Fibroblast of lung (primary cell): Measurements from ENCODE around the gene TANC1.

Experiments
- EZH2 ChIP-seq: IDR thresholded peaks from 2 replicates; pipeline ENCODE4 v1.5.1; 2012; ENCODE audit warnings: low read length, control low read depth, mild to moderate bottlenecking; ENCODE audit errors: missing control alignments
- TF ChIP-seq, protein P1 (sequence below), 2 donors: IDR thresholded peaks in 1 of 2; conservative IDR thresholded peaks in 1 of 2; 1 replicate in 1 of 2; 2 replicates in 1 of 2; pipeline ENCODE4 v1.5.1; 2011 to 2012; ENCODE audit warnings: low read length in 2 of 2, control low read depth in 1 of 2, inconsistent platforms in 1 of 2, low read depth in 1 of 2, mild to moderate bottlenecking in 1 of 2

DNA sequence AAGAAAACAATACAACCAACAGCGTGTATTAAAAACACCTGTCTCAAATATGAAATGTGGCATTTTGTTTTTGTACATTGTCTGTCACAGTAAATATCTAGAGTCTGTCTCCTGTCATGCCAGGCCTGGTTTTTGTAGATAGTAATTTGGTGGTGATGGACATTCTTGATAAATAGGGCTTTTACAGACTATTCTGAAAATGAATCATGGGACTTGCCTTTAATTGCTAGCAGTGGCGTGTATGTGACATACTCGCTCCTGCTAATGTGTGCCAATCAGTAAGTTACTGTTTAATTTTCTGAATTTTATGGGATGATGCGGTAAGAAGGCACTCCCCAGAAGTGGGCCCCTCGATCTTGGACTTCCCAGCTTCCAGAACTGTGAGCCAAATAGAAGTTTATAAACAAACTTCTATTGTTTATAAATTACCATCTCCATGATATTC lies 83.7 kb downstream of the TANC1 start:
- TF ChIP-seq, protein P1, sequence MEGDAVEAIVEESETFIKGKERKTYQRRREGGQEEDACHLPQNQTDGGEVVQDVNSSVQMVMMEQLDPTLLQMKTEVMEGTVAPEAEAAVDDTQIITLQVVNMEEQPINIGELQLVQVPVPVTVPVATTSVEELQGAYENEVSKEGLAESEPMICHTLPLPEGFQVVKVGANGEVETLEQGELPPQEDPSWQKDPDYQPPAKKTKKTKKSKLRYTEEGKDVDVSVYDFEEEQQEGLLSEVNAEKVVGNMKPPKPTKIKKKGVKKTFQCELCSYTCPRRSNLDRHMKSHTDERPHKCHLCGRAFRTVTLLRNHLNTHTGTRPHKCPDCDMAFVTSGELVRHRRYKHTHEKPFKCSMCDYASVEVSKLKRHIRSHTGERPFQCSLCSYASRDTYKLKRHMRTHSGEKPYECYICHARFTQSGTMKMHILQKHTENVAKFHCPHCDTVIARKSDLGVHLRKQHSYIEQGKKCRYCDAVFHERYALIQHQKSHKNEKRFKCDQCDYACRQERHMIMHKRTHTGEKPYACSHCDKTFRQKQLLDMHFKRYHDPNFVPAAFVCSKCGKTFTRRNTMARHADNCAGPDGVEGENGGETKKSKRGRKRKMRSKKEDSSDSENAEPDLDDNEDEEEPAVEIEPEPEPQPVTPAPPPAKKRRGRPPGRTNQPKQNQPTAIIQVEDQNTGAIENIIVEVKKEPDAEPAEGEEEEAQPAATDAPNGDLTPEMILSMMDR (conservative IDR thresholded peaks at IDR 0.05 in 1 of 2, IDR thresholded peaks at IDR 0.05 in 1 of 2; ENCODE audit: low read depth in 1 of 2, low read length in 2 of 2) = no peak
- no peak for TF ChIP-seq EZH2
